Kasumi-1 (cell line): Measurements from ENCODE around the gene CSTB.
"Not testable (repeated sequence)": the region's sequence is repeated elsewhere in the genome, so short reads cannot be mapped to it uniquely, and the experiment has no call there.

Experiments
- DNase-seq, 2 experiments: peaks; one replicate each; lab custom pipeline; 2025; lab: John Stamatoyannopoulos, UW

CSTB gene, protein sequence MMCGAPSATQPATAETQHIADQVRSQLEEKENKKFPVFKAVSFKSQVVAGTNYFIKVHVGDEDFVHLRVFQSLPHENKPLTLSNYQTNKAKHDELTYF

DNA sequence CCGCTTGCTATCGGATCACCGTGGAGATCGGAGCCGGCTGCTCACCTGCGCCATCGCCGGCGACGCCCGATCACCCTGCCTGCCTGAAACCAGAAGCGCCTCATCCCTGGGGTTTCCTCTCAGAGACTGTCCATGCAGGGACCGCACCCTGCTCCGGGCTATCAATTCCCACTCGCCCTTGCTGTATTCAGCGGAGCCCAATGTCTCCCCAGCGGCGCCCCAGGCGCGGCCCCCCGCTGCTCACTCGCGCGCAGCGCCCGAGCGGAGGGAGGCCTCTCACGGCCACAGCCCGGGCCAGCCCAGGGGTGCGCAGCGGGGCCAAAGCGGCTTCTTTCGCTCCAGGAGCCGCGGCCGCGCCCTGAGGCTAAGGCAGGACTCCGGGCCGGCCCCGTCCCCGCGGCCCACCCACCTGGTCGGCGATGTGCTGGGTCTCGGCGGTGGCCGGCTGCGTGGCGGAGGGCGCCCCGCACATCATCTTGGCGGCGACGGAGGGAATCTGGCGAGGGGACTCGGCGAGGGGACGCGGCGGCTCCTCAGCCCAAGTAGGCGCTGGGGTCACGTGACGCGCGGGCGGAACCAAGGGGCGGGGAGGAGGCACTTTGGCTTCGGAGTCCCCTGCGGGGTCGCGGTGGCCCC lies at the start of gene CSTB:
TSS of gene CSTB (minus strand) at position 514 of the 636 bp plus-strand sequence. CDS start at position 475, 39 bp downstream.
- DNase-seq = peak; percentile 49 to 62

- DNase-seq = no peak
Measured at GRCh38 chr21:43825242-43825935, 49.3 kb upstream of the CSTB start.

DNA sequence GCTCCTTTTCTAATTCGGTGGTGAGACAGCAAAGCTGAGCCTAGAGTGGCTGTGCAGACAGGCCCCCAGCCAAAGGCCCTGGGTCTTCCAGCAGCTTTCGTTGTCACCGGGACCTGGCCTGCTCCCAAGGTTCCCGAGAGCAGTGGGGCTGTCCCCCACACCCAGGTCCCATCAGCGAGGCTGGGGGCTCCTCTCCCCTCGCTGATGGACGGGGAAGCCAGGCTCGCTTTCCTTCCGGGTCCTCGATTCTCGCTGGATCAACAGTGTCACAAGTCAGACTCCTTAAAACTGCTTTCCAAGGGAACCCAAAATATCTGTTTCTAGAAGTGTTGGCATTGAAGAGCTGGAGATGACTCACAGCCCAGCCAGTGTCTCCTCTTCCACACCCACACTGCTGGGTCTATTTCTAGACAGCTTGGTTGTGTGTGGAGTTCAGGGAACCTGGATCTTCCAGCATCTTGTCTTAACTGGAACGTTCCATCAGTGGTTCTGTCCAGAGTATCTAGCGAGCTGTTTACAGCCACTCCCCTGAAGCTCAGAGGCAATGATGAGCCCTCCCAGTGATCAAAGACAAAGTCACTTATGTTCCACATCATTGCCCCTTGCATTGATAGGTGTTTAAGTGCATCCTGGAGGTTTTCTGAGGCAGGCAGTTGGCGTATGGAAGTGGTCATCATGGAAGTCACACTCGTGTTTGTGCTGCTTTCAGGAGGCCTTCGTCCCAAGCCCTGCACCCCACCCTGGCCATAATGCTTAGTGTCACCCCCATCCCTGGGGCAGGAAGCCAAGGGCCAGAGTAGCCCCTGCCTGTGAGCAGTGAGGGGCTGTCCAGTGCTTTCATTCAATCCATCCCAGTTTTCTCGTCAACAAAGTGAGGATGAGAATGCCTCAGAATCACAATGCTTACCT lies 48.5 kb upstream of the CSTB start:
- DNase-seq = peak in 1 of 2 experiments; percentile 5

DNA sequence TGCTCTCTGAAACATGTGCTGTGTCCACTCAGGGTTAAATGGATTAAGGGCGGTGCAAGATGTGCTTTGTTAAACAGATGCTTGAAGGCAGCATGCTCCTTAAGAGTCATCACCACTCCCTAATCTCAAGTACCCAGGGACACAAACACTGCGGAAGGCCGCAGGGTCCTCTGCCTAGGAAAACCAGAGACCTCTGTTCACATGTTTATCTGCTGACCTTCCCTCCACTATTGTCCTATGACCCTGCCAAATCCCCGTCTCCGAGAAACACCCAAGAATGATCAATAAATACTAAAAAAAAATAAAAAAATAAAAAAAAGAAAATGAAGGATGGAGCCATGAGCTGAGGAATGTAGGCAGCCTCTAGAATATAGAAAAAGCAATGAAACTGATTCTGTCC lies 46.6 kb upstream of the CSTB start:
- not testable (repeated sequence) for DNase-seq

DNA sequence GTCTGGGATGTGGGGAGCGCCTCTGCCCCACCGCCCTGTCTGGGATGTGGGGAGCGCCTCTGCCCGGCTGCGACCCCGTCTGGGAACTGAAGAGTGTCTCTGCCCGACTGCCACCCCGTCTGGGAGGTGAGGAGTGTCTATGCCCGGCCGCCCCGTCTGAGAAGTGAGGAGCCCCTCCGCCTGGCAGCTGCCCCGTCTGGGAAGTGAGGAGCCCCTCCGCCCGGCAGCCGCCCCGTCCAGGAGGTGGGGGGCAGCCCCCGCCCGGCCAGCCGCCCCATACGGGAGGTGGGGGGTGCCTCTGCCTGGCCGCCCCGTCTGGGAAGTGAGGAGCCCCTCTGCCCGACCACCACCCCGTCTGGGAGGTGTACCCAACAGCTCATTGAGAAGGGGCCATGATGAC lies 46.1 kb upstream of the CSTB start:
- not testable (repeated sequence) for DNase-seq

- DNase-seq = no peak
Measured at GRCh38 chr21:43820466-43820865, 44.4 kb upstream of the CSTB start.

- DNase-seq = no peak
Measured at GRCh38 chr21:43819511-43820405, 43.6 kb upstream of the CSTB start.

- DNase-seq = peak; percentile 81 to 82
Measured at GRCh38 chr21:43818685-43819084, 42.6 kb upstream of the CSTB start.

- DNase-seq = peak; percentile 6 to 14
Measured at GRCh38 chr21:43817157-43818086, 41.3 kb upstream of the CSTB start.

GRCh38 chr21:43816611-43817071 lies 40.5 kb upstream of the CSTB start:
- DNase-seq = no peak

- no peak for DNase-seq
Measured at GRCh38 chr21:43815991-43816390, 39.9 kb upstream of the CSTB start.

- DNase-seq = no peak
Measured at GRCh38 chr21:43815107-43815613, 39.1 kb upstream of the CSTB start.

DNA sequence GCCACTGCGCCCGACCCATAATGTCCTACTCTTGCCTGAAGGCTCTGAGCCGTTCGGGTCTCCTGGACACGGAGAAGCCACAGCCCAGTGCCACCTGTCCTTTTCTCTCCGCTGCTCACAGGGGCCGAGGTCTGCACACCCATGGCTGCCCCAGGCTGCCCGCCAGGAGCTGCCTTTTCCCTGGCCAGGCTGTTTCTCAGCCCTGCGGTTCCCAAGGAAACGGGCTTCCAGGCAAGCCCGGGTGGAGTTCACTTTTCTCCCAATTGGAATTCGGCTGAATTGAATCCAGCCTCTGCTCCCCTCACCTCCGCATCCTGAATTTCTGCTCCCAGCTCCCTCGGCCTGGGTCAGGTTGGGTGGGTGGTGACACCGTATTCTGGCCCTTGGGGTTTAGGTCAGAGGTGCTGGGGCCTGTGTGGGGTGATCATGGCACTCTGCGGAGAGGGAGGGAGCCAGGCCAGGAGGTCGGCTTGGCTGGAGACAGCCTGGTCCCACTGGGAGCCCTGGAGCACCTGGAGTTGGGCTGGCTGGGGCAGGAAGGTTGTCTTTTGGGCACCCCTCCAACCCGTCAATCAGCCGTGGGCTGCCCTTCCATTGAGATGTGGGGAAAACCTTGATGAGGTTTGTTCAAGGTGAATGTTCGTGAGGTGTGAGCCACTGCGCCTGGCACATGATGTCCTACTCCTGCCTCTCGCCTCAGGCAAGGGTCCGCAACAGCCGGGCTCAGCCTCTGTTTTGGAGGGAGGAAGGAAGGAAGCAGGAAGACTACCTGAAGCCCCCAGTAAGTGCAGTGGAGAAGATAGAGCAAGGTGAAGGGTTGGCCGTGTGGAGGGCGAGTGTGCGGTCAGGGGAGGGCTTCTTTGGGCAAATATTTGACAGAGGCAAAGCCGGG lies 38.4 kb upstream of the CSTB start:
- DNase-seq = no peak

DNA sequence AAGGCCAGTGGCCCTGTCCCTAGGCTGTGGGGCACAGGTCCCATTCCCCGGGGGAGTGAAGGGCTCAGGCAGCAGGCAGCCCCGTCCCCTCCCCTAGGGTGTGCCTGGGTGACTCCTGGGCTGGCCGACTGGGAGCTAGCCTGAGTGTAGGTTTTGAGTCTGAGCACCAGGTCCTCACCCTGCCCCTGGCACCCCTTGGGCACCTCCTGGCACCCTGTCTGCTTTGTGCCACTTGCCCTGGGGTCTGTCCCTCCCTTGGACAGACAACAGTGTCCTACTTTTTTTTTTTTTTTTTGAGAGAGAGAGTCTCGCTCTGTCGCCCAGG lies 37.5 kb upstream of the CSTB start:
- no peak for DNase-seq

GRCh38 chr21:43812957-43813655 lies 37.0 kb upstream of the CSTB start:
- DNase-seq = no peak

DNA sequence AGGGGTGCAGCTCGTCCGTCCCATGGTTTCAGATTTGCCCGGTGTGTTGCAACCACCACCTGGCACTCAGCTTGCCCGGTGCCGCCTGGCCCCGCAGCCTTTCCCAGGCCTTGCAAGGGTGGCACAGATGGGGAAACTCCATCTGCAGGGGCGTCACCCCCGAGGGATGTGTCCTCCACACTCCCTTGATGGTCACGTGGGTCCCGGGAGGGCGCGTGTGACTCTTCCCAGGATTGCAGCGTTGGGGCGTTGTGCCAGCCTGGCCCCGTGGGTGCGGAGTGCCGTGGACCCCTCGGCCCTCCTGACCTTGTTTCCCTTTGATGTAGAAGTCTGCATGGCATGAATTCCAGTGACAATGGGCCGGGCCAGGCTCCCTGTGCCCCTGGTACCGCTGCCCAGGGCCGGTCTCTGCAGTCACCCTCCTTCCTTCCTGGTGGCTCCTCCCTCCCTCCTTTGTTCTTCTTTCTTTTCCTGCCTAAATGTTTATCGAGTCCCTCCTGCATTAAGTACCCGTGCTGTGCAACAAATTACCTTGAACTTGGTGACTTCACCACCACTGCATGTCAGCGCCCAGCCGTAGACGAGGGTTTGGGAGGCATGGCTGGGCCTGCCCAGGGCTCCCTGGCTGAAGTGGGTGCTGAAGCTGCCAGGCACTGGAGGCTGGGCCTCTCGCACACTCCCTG lies 36.2 kb upstream of the CSTB start:
- DNase-seq = no peak

DNA sequence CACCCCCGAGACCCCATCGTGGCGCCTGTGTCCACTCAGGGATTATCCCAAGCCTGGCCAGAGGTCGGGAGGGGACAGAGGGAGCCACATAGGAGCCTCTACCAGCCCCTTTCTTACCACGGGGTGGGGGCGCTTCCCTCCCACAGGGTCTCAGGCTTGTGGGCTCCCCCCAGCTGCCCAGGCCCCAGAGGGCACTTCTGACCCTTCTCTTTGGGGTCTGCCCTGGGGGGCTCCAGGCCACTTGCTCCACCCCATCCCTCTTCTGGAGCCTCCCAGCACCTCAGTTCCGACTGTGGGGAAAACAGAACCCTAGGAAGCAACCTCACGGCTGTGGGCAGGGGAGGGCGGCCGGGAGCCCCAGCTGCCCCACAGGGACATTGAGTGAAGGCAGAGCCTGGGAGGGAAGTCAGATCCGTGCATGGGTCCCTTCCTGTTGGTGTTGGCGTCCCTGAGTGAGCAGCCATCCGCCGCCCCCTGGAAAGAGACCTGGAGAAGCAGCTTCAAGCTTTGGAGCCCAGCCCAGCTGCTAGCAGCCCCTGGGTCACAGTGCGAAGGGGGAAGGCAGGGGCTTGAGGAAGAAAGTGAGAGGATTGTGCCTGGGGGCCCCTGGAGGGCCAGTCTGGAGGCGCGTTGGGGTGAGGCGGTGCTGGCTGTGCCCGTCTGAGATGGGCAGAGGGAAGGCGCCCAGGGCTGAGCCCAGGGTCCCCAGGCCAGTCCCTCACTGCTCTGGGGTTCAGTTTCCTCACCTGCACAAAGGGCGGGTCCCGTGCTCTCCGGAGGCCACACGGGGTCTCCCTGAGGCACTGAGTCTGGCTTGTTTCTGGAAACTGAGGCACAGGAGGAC lies 35.4 kb upstream of the CSTB start:
- no peak for DNase-seq
